Measurements from ENCODE around the gene ELK4.
A peak's percentile ranks its signal among the peaks of the same experiment; 100 is the strongest.

The ELK4 gene

GRCh38 chr1:205627956-205628355 is 3.9 kb downstream of the ELK4 start:
- no peak for DNase-seq

DNA sequence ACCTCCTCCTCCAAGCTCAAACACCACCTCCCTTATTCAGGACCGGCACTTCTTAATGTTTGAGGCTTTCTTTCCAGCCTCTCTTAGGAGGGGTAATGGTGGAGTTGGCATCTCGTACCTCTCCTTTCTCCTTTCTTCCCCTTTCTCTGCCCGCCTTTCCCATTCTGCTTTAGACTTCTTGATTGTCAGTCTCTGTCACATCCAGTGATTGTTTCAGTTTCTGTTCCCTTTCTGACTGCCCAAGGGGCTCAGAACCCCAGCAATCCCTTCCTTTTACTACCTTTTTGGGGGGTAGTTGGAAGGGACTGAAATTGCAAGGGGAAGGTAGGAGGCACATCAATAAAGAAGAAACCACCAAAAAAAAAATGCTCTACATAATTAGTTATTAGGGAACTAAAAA is 5.6 kb downstream of the ELK4 start:
- peak; percentile 67 for DNase-seq

- DNase-seq, result no peak
Measured at GRCh38 chr1:205623646-205624045, 8.2 kb downstream of the ELK4 start.

GRCh38 chr1:205620269-205620668 is 11.5 kb downstream of the ELK4 start:
- no peak for DNase-seq

DNA sequence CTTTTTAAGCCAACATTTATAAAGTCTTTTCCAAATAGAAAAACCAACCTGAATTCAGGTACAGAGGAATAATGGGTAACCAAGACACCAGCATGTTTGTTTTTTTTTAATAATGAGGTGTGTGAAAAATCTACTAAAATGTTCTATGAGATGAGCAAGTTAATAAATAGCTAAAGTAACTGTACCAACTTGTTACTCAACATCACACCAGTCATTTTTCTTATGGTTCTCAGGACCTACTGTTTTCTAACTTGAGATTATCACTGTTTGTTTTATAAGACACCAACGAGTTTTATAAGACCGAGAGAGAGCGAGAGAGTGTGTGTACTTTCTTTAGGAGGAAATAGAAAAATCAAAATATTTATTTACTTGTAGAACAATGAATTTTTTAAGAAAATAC is 12.4 kb downstream of the ELK4 start:
- no peak for DNase-seq

- DNase-seq, result peak; percentile 15
Measured at GRCh38 chr1:205616563-205617293, 15.1 kb downstream of the ELK4 start.

DNA sequence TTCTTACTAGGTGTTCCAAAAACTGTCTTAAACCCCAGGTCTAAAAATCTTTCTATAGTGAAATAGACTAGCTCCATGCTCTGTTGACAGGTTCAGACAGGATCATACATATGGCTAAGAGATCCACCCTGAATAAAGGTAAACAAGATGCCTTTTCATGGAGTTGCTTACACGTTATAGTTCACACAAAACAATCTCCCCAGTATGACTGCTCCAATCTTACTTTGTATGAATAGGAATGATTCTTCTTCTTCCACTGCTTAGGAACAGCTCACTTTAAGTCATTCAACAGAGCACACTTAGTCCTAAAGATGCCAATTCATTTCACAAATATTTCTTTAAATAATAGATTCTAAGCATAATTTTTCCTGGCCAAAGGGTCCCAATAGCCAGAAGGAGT is 16.0 kb downstream of the ELK4 start:
- no peak for DNase-seq

DNA sequence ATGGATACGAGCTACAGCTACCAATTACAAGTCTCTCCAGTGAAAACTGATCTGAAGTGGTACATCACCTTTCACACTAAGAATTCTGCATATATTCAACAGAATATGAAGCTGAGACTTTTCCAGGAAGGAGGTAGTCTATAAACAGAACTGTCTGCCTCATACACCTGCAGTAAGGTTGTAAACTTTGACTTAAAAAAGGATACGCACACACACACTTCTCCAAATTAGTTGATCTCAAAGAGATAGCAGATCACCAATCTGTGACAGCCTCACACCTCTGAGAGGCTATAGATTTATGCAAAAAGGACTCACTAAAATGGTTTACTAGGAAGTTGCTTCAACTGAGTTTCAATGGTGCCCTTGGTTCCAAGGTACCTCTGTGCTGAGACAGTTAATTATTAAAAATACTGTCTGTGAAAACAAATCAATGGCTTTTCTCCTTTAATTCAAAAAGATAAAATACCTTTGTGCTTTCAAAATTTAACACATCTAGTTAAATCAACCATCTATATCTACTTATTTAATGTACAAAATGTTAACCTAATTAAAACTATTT is 17.9 kb downstream of the ELK4 start:
- no peak for DNase-seq

DNA sequence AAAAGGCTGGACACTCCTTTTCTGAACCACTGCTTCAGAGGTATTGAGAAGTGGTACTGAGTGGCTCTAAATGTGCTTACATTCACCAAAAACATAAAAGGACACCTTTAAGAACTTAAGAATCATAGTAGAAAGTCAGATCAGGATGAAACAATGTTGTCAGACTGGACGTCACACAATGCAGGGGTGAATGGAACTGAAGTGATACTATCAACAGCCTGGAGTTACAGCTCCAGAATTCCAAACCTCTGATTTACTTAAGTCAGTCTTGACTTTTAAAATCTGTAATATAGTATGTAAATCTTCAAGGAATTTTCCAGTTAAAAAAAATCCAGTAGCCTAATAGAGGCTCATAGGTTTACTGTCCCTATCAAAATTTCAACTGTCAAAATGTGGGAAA is 19.3 kb downstream of the ELK4 start:
- no peak for DNase-seq

DNA sequence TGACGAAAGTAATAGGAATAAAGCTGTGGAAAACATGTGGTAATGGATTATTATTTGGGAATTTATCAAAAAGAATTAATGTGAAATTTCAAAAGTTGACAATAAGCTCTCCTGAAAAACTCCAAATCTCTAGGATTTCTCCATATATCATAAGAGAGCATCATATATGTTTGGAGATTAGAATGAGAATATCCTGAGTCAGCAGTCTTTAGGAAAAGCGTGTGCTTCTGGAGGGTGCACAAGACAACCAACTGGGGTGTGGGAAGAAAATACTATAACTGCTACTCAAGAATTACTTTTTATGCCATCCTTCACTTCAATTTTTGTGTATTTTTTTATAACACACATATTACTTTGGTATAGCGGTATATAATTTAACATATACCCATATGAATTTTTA is 19.7 kb downstream of the ELK4 start:
- DNase-seq, result no peak

DNA sequence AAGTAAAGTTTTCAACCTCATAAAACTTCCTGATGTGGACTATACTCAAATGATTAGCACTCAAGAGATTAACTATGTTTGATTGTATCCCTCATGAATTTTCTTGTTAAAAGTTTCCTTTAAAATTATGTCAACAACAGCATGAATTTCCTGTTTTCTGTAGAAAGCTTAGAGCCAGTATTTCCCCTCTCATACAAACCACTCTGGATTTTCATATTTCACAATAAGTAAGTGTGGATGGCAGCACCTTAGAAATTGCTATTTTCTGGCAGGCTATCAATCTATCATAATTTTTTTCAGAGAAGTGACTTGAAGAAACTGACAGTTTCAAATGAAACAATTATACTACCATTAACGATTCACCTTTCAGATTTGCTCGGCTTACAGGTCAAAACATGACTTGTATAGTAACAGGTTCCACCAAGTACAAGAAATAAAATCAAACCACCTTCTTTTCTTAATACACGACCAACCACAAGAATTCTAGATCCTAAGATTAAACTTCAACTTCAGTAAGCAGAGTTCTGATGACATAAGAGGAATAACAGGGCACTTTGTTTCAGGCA is 20.8 kb downstream of the ELK4 start:
- peak; percentile 58 for DNase-seq

DNA sequence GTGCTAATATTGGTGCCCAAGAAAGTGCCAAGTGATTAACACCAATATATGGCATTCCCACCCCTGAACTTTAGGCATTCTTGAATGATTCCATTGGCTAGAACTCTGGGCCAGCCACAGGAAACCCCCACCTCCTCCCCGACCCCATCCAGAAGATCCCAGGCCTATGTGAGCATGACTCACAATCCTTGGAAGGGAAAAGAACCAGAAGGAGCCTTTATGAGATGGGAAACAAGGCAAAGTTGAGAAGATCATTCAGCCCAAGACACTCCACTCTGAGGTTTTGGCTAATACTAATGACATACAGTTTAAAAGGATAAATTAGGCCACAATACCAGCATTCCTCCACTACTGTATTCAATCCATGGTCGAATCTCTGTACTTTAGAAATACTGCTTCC is 21.8 kb downstream of the ELK4 start:
- peak; percentile 24 for DNase-seq

GRCh38 chr1:205604825-205605505 is 26.8 kb downstream of the ELK4 start:
- peak; percentile 91 for DNase-seq

GRCh38 chr1:205604059-205604458 is 27.8 kb downstream of the ELK4 start:
- DNase-seq, result peak; percentile 94

- no peak for DNase-seq
Measured at GRCh38 chr1:205601205-205601604, 30.6 kb downstream of the ELK4 start.

DNA sequence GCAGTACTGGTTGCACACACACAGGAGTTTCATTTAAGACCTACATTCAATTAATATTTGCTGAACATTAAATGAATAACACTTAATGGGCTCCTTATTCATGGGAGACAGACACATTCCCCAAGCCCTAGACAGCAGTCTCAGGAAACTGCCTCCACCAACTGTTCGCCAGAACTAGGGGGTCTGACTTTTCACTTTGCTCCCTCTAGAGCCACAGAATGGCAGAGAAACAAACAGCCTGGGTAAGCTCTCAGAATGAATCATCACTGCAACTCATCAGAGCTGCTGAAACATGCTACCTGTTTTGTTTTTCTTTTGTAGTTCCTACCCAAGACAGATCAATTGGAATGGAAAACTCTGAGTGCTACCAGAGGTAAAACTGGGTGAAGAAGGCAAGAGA is 31.7 kb downstream of the ELK4 start:
- DNase-seq, result no peak

DNA sequence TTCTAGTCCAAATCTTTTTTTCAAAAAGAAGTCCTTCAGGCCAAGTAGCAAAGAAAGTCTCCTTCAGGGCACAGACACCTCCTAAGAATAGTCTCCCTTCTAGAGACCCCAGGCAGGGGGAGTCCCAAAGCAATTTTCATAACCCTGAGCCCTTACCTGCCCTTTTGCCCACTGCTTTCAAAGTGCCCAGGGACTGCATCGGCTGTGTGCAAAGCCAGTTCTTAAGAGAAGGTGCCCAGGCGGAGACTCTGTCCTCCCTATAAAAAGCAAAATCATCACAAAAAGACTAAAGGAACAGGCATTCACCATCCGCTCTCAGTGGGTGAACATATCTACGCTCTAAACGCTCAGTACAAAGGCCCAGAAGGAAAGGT is 32.2 kb downstream of the ELK4 start:
- DNase-seq, result no peak

GRCh38 chr1:205598841-205599668 is 32.8 kb downstream of the ELK4 start:
- peak; percentile 72 for DNase-seq

DNA sequence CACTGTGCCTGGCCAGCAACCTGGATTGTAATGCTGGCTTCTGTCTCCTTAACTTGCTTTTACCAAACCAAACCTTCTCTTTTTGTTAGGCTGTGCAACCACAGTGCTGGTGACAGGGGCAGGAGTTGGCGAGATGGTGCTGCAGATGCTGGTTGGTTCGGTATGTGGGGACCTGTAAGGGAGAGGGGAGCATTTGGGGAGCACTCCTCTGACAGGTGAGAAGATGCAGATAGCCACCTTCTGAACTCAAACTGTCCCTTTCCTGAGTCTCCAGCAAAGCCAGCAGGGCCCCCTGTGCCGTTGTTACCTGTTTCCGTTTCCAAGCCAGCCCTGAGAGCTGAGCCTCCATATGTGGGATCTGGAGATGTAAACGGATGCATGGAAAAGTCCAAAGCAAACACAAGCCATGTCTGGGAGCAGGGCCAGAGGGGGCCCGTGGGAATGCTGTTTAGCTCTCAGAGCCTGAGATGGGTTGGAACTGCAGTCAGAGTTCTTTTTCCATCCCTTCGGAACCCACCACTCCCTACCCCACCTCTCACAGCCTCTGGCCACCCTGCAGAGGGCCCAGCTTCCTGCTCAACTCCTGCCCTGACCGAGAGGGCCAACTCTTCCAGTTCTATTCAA is 34.0 kb downstream of the ELK4 start:
- DNase-seq, result no peak

- no peak for DNase-seq
Measured at GRCh38 chr1:205596876-205597275, 34.9 kb downstream of the ELK4 start.

DNA sequence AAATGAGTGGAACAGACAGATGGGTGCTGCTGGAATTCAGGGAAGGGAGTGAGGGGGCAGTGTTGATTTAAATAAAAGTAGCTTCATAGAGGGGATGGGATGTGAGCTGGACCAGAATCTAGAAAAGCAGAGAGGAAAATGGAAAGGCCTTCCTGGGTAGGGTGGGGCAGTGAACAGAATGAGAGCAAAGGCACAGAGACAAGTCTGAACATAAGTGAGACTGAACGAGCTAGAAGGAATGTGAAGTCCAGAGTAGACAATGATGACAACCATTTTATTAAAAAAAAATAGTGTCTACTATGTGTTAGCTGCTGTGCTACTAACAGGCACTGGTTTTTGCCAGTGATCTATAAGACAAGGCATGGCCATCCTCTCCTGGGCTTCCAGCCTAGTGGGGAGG is 36.0 kb downstream of the ELK4 start:
- no peak for DNase-seq

GRCh38 chr1:205595435-205595834 is 36.4 kb downstream of the ELK4 start:
- no peak for DNase-seq

- DNase-seq, result no peak
Measured at GRCh38 chr1:205594846-205595245, 37.0 kb downstream of the ELK4 start.

Measured in inflammatory macrophage treated with lipopolysaccharide for 4 hours (primary cell).